Muscle layer of duodenum (tissue), 2 donors: Measurements from ENCODE around the gene WASF2.
A peak's percentile ranks its signal among the peaks of the same experiment; 100 is the strongest.

Experiments used
- H3K27ac ChIP-seq: one replicate; pipeline ENCODE4 v1.7.0; 2013; ENCODE audit warnings: mild to moderate bottlenecking, low read length
- H3K27me3 ChIP-seq: one replicate; pipeline ENCODE4 v1.7.0; 2013; ENCODE audit warnings: low read depth, mild to moderate bottlenecking, control low read depth, low read length
- H3K36me3 ChIP-seq, 2 donors: one replicate each; pipeline ENCODE4 v1.7.0; 2013; ENCODE audit warnings: low read length in 2 of 2, control low read depth in 1 of 2, mild to moderate bottlenecking in 1 of 2; ENCODE audit not compliant: insufficient read depth in 2 of 2, control insufficient read depth in 1 of 2
- H3K4me1 ChIP-seq, 2 donors: one replicate each; pipeline ENCODE4 v1.7.0; 2013; ENCODE audit warnings: low read length in 2 of 2, mild to moderate bottlenecking in 2 of 2, control low read depth in 1 of 2, moderate library complexity in 1 of 2; ENCODE audit not compliant: insufficient read depth in 2 of 2, control insufficient read depth in 1 of 2
- H3K4me3 ChIP-seq, 2 donors: one replicate each; pipeline ENCODE4 v1.7.0; 2013; ENCODE audit warnings: low read length in 2 of 2, low read depth in 1 of 2, mild to moderate bottlenecking in 1 of 2
- H3K9me3 ChIP-seq, 2 donors: one replicate each; pipeline ENCODE4 v1.7.0; 2013; ENCODE audit warnings: low read length in 2 of 2, control low read depth in 1 of 2, mild to moderate bottlenecking in 1 of 2; ENCODE audit not compliant: control insufficient read depth in 1 of 2
- donor health status: healthy.

Gene WASF2

DNA sequence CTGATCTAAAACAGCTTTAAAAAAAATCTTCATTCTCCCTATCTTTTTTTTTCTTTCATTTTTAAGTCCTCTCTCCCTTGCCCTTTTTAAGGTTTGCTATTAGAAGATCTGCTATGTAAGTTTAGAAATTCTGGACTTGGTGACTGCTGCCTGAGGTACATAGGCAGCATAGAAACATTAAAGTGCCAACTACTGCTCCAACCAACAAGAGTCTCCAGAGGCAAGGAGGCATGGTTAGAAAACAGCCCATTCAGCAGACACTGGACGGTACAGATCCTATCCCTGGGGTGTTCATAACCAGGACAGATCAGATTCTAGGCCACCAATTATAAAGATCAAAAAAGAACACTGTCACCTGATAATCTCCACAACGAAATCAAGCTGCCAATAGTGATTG is 60.9 kb downstream of the WASF2 start:
- Histone ChIP-seq H3K36me3 (peaks cover 0 to 4% of the 10 kb centered on the region in 2 donors), H3K27ac (peak overlapping the region; percentile 66), H3K4me1 (peaks cover 29 to 66% of the 10 kb centered on the region in 2 donors), H3K27me3 (no peaks in the 10 kb centered on the region), H3K9me3 (no peaks in the 10 kb centered on the region), H3K4me3 (peak overlapping the region in 1 of 2 donors; percentile 42)

DNA sequence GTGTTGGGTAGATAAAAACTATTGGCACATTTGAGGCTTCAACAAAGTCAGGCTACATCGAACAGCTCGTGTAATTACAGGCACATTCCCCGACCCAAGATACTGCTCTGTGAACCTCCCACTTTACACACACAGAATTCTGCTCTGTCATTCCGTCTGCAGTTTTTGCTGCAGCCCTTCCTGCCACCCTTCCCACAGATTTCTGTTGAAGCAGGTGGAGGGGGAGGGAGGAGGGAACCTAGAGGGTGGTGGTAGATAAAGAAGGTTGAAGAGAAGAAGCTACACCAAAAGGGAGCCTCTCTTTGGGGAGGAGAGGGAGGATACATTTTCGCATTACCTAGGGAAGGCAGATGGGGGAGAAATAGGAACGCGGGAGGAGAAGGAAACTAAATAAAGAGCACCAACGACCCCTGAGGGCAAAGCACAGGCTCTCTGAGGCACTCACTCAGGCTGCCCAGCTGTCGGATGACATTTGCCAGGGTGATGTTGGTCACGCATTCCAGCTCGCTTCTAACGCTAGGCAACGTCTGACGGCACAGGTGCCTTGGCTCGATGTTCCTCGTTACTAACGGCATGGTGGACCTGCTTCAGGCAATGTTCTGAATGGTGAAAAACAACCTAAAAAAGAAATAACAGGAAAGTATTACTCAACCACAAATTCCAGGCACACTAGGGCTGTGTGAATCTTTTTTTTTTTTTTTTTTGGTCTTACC is 61.5 kb downstream of the WASF2 start:
- Histone ChIP-seq H3K9me3 (no peaks in the 10 kb centered on the region), H3K36me3 (peaks cover 0 to 4% of the 10 kb centered on the region in 2 donors), H3K4me3 (peak overlapping the region in 1 of 2 donors; percentile 42), H3K4me1 (peaks cover 23 to 60% of the 10 kb centered on the region in 2 donors), H3K27ac (peak overlapping the region; percentile 66), H3K27me3 (no peaks in the 10 kb centered on the region)

- Histone ChIP-seq H3K27ac (peak overlapping the region; percentile 66), H3K27me3 (no peaks in the 10 kb centered on the region), H3K36me3 (peaks cover 0 to 4% of the 10 kb centered on the region in 2 donors), H3K4me1 (peaks cover 19 to 54% of the 10 kb centered on the region in 2 donors), H3K9me3 (no peaks in the 10 kb centered on the region), H3K4me3 (peak overlapping the region in 1 of 2 donors; percentile 42)
These were observed 62.1 kb downstream of the WASF2 start for GRCh38 chr1:27427816-27428315.

DNA sequence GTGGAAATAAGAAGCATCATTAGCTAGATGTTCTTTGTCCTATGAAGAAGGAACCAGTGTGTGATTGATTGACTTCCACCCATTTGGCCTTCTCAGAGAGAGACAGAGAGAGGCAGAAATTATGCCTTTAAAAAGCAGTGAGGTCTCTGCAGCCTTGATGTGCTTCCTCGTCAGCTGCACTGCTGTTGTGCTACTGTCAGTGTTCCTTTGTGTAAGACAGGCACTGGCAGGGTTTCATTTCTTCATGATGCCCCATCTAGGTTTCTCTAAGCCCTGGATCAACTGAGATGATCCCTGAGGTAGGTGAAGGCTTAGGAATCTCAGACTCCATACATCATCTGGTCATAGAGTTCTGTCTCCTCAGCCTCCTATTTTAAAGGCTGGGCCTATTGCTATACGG is 62.6 kb downstream of the WASF2 start:
- H3K27me3 ChIP-seq = no peaks in the 10 kb centered on the region
- H3K4me3 ChIP-seq = no peak overlapping the region
- H3K4me1 ChIP-seq = peaks cover 19 to 51% of the 10 kb centered on the region in 2 donors
- H3K27ac ChIP-seq = peak overlapping the region; percentile 28
- H3K9me3 ChIP-seq = no peaks in the 10 kb centered on the region
- H3K36me3 ChIP-seq = peaks cover 0 to 4% of the 10 kb centered on the region in 2 donors

GRCh38 chr1:27423709-27424108 is 66.3 kb downstream of the WASF2 start:
- H3K36me3 ChIP-seq = peaks cover 0 to 4% of the 10 kb centered on the region in 2 donors
- H3K27ac ChIP-seq = no peak overlapping the region
- peaks cover 15 to 32% of the 10 kb centered on the region in 2 donors for H3K4me1 ChIP-seq

DNA sequence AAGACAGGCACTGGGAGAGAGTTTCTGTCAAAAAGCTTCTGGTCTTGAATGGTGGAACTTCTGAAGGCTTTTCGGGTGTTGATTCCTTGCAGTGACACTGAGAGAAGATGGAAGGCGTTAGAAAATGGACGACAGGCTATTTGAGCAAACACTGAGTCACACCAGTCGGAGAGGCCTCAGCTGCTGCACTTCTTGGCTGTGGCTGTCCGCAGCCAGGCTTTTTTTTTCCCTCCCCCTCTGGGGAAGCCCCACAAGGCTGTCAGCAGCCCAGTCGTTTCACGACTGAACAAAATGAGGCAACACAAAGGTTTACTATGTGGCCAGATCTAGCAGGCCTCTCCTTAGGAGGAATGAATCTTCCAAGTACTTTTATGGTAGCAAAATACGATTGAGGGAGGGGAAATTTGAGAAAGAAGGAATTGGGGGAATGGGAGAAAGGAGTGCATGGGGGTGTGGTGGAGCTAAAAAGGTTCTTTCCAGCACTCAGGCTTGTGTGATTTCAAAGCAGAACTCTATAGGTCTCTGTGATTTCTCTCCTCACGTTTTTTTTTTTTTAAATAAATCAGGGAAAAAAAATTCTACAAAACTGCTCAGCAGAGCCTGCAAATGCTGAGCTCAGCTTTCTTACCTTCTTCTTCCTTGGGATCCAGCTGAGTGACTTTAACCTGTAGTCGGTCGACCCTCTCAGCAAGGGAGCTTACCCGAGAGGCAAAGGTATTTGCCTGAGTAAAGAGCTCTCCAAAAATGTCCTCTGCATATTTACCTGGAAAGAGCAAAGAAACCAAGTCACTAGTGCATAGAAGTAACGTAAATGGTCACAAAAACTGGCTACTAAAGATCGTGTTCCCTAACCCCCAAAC is 71.4 kb downstream of the WASF2 start:
- H3K4me1 ChIP-seq = peaks cover 13 to 39% of the 10 kb centered on the region in 2 donors
- H3K27me3 ChIP-seq = no peaks in the 10 kb centered on the region
- no peak overlapping the region for H3K4me3 ChIP-seq
- peak overlapping the region; percentile 83 for H3K27ac ChIP-seq
- H3K9me3 ChIP-seq = no peaks in the 10 kb centered on the region
- H3K36me3 ChIP-seq = peaks cover 38% of the 10 kb centered on the region in 2 donors

More at GRCh38 chr1:27423709-27424108, 66.3 kb downstream of the WASF2 start:
- no peak overlapping the region for H3K4me3 ChIP-seq
- H3K27me3 ChIP-seq = no peaks in the 10 kb centered on the region
- H3K9me3 ChIP-seq = no peaks in the 10 kb centered on the region

DNA sequence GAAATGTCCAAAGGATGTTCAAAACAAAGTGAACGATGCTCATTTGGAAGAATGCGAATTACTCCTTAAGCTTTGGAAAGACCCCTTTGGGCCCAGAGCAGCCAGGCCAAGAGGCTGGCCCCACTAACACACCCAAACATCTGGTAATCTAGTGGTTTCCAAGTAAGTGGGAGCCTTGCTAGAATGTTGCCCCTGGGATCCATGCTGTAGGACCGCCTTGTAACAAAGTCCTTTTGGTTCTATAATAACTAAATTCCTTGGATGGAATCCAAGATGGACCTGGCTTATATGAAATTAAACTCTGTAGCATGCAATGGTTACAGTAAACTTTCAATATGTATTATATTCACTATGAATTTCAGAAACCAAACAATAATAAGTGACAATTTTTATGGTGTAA is 72.3 kb downstream of the WASF2 start:
- peaks cover 47% of the 10 kb centered on the region in 2 donors for H3K36me3 ChIP-seq
- no peaks in the 10 kb centered on the region for H3K9me3 ChIP-seq
- peak overlapping the region; percentile 83 for H3K27ac ChIP-seq
- H3K4me3 ChIP-seq = no peak overlapping the region
- no peaks in the 10 kb centered on the region for H3K27me3 ChIP-seq
- H3K4me1 ChIP-seq = peaks cover 15 to 39% of the 10 kb centered on the region in 2 donors

DNA sequence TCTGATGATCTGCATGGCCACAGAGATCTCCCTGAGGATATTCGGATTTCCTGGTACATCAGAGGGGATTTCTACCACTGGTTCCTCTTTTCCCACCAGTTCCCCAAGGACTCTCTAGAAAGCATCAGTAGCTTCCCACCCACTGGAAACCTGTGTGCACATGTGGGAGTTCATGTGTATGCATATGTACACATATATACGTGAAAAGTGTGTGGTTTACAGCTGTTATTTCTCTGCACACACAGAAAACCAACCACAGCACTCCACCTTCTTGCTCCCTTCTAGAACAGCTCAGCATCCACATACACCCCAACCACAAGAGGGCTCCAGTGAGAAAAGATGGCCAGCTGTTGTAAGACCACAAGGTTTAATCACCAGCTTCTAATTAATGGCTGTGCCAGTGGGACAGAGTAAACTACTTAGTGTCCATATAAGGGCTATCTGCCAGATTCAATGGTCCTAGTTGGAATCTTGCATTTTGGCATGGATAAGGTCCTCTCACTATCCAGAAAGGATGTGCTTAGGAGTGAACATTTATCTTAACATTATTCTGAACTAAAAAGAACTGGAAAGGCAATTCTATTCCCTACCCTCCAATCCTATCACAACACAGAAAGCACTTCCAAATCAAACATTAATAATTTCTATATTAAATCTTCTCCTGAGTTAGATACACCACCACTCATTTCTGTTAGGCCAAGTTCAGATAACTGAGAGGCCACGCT is 73.4 kb downstream of the WASF2 start:
- Histone ChIP-seq H3K27me3 (no peaks in the 10 kb centered on the region), H3K4me1 (peaks cover 15 to 36% of the 10 kb centered on the region in 2 donors), H3K27ac (no peak overlapping the region), H3K4me3 (no peak overlapping the region), H3K9me3 (no peaks in the 10 kb centered on the region), H3K36me3 (peaks cover 55 to 57% of the 10 kb centered on the region in 2 donors)

DNA sequence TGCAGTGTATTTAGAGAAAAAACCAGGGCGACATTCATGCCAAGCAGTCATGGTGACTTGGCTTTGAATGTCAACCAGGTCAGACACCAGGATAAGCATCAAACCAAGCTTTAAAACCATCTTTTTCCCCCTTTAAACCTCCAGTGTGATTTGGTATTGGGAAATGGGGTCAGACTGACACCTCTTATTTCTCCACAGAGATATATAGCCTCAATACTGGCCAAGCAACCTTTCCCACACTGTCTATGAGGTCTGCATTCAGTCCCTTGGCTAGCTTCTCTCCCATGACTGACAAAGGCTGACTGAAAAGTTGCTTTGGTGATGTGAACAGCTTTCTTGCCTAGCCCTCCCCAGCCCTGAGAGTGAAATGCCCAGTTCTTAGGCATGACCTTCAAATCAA is 75.9 kb downstream of the WASF2 start:
- peaks cover 73 to 79% of the 10 kb centered on the region in 2 donors for H3K36me3 ChIP-seq
- H3K27ac ChIP-seq = no peak overlapping the region
- H3K9me3 ChIP-seq = no peaks in the 10 kb centered on the region
- no peaks in the 10 kb centered on the region for H3K27me3 ChIP-seq
- H3K4me1 ChIP-seq = peaks cover 14 to 31% of the 10 kb centered on the region in 2 donors
- no peak overlapping the region for H3K4me3 ChIP-seq

GRCh38 chr1:27413004-27413403 is 77.0 kb downstream of the WASF2 start:
- peaks cover 81 to 87% of the 10 kb centered on the region in 2 donors for H3K36me3 ChIP-seq
- no peak overlapping the region for H3K27ac ChIP-seq
- H3K4me3 ChIP-seq = no peak overlapping the region
- H3K27me3 ChIP-seq = no peaks in the 10 kb centered on the region
- no peaks in the 10 kb centered on the region for H3K9me3 ChIP-seq
- peaks cover 6 to 20% of the 10 kb centered on the region in 2 donors for H3K4me1 ChIP-seq

DNA sequence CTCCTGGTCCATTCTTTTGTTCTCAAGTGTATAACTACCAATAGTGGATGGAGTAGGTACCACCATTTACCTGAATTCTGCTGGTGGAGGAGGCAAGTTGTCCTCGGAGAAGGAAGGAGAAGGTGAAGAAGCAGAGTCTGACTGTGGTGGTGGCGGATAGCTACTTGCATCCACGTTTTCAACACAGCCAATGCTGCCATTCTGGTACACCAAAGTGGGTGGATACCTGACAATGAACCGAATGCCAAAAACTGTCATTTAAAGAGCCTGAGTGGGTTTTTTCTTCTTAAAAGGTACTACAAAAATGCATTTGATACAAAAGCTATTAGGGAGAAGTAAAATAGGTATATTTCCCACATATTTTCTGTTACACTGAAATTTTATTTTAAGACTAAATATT is 77.5 kb downstream of the WASF2 start:
- Histone ChIP-seq H3K27me3 (no peaks in the 10 kb centered on the region), H3K4me1 (peaks cover 4 to 15% of the 10 kb centered on the region in 2 donors), H3K36me3 (peaks cover 84 to 87% of the 10 kb centered on the region in 2 donors), H3K9me3 (no peaks in the 10 kb centered on the region), H3K4me3 (no peak overlapping the region), H3K27ac (no peak overlapping the region)
